ENCODE data around the gene VWA3B. TPM values are rescaled to one million over a fixed set of nuclear protein-coding genes. Genes with fewer than 3 reads are reported as not detected.

The VWA3B gene
- total RNA-seq, 3 donors from 2014 or later, result 1.2 to 2.8 (median 2.7) TPM

- intact Hi-C loops (cut with DNase I, micrococcal nuclease), result no loop called here
- H3K36me3 ChIP-seq (ENCODE audit: low read depth), result no peaks in the 10 kb centered on the region
- DNase-seq (no peak), ATAC-seq (no peak)
- no peak for TF ChIP-seq CTCF (IDR thresholded peaks at IDR 0.05)
- peaks cover 5% of the 10 kb centered on the region for H3K4me1 ChIP-seq (ENCODE audit: low read depth)
- H3K4me3 ChIP-seq, result no peak overlapping the region
- no peaks in the 10 kb centered on the region for H3K9me3 ChIP-seq
Measured at GRCh38 chr2:98311090-98311489, 224.1 kb downstream of the VWA3B start.

- H3K4me3 ChIP-seq, result no peak overlapping the region
- DNase-seq (no peak), ATAC-seq (no peak)
- H3K4me1 ChIP-seq (ENCODE audit: low read depth), result peaks cover 5% of the 10 kb centered on the region
- no peaks in the 10 kb centered on the region for H3K9me3 ChIP-seq
- intact Hi-C loops (cut with DNase I, micrococcal nuclease), result no loop called here
- TF ChIP-seq CTCF (IDR thresholded peaks at IDR 0.05), result no peak
- H3K36me3 ChIP-seq (ENCODE audit: low read depth), result no peaks in the 10 kb centered on the region
Measured at GRCh38 chr2:98311771-98312545, 225.0 kb downstream of the VWA3B start.

- no peak for TF ChIP-seq CTCF (IDR thresholded peaks at IDR 0.05)
- ATAC-seq (no peak), DNase-seq (no peak)
- Histone ChIP-seq H3K9me3 (no peaks in the 10 kb centered on the region), H3K4me1 (ENCODE audit: low read depth) (no peaks in the 10 kb centered on the region), H3K36me3 (ENCODE audit: low read depth) (no peaks in the 10 kb centered on the region), H3K4me3 (no peak overlapping the region)
- intact Hi-C loops (cut with DNase I, micrococcal nuclease), result no loop called here
Measured at GRCh38 chr2:98313492-98314250, 226.7 kb downstream of the VWA3B start.

- intact Hi-C loops (cut with DNase I, micrococcal nuclease), result no loop called here
- TF ChIP-seq CTCF (IDR thresholded peaks at IDR 0.05), result no peak
- no peak for ATAC-seq
- H3K4me1 ChIP-seq (ENCODE audit: low read depth), result no peaks in the 10 kb centered on the region
- no peaks in the 10 kb centered on the region for H3K36me3 ChIP-seq (ENCODE audit: low read depth)
- H3K9me3 ChIP-seq, result no peaks in the 10 kb centered on the region
- DNase-seq, result no peak
- H3K4me3 ChIP-seq, result no peak overlapping the region
Measured at GRCh38 chr2:98314251-98314650, 227.3 kb downstream of the VWA3B start.

- Histone ChIP-seq H3K4me3 (no peak overlapping the region), H3K9me3 (peaks cover 11% of the 10 kb centered on the region), H3K36me3 (ENCODE audit: low read depth) (no peaks in the 10 kb centered on the region), H3K4me1 (ENCODE audit: low read depth) (no peaks in the 10 kb centered on the region)
- intact Hi-C loops (cut with DNase I, micrococcal nuclease), result no loop called here
- no peak for DNase-seq
- no peak for TF ChIP-seq CTCF (IDR thresholded peaks at IDR 0.05)
- ATAC-seq, result no peak
Measured at GRCh38 chr2:98315957-98316356, 229.0 kb downstream of the VWA3B start.
